CD14-positive monocyte (primary cell): ENCODE results near the gene TRIM42. TPM values are rescaled to one million over a fixed set of nuclear protein-coding genes. Genes with fewer than 3 reads are reported as not detected.

Experiments used
- DNase-seq, 3 donors: peaks; one replicate each; pipeline ENCODE4 v3.0.0-alpha.2; 2011 to 2022
- H2AFZ ChIP-seq: 2 replicates; pipeline ENCODE4 v1.6.0; 2012; ENCODE audit warnings: mild to moderate bottlenecking, low read depth, low read length, inconsistent platforms; ENCODE audit not compliant: insufficient read depth, poor library complexity, severe bottlenecking
- H3K27ac ChIP-seq, 2 donors: 1 replicate in 1 of 2; 2 replicates in 1 of 2; pipeline ENCODE4 v1.5.1; 2012 to 2013; ENCODE audit warnings: low read length in 2 of 2, control low read depth in 1 of 2, inconsistent platforms in 1 of 2, low read depth in 1 of 2, mild to moderate bottlenecking in 1 of 2
- H3K27me3 ChIP-seq, 2 donors: one replicate each; pipeline versions ENCODE4 v1.6.0 to v1.6.1; 2011 to 2013; ENCODE audit warnings: low read length in 2 of 2; ENCODE audit not compliant: control insufficient read depth in 2 of 2, insufficient read depth in 2 of 2
- H3K36me3 ChIP-seq, 2 donors: replicated peaks in 1 of 2; 1 replicate in 1 of 2; 2 replicates in 1 of 2; pipeline versions ENCODE4 v1.5.1 to v1.6.1; 2012 to 2013; ENCODE audit warnings: low read length in 2 of 2, control low read depth in 1 of 2, inconsistent platforms in 1 of 2, mild to moderate bottlenecking in 1 of 2; ENCODE audit not compliant: insufficient read depth in 2 of 2, control insufficient read depth in 1 of 2
- H3K4me1 ChIP-seq, 2 donors: 1 replicate in 1 of 2; 2 replicates in 1 of 2; pipeline versions ENCODE4 v1.5.1 to v1.6.1; 2012 to 2013; ENCODE audit warnings: low read length in 2 of 2, control low read depth in 1 of 2, inconsistent platforms in 1 of 2, mild to moderate bottlenecking in 1 of 2, moderate library complexity in 1 of 2; ENCODE audit not compliant: insufficient read depth in 2 of 2, control insufficient read depth in 1 of 2
- H3K4me2 ChIP-seq: replicated peaks from 2 replicates; pipeline ENCODE3; 2012; ENCODE audit warnings: low read length, moderate library complexity, mild to moderate bottlenecking; ENCODE audit not compliant: poor library complexity, severe bottlenecking; ENCODE audit errors: extremely low read depth
- H3K4me3 ChIP-seq, 3 experiments: fragments of 200-600 bp in 1 of 3; sonication (generic) in 1 of 3; replicated peaks in 1 of 3; 1 replicate in 2 of 3; 2 replicates in 1 of 3; pipeline ENCODE4 v1.5.1; 2011 to 2013; ENCODE audit warnings: low read length in 3 of 3, mild to moderate bottlenecking in 3 of 3, control low read depth in 2 of 3, low read depth in 2 of 3, inconsistent platforms in 1 of 3, moderate library complexity in 1 of 3
- H3K79me2 ChIP-seq: 2 replicates; pipeline ENCODE4 v1.6.0; 2012; ENCODE audit warnings: mild to moderate bottlenecking, control low read depth, inconsistent platforms, low read length, moderate library complexity; ENCODE audit not compliant: insufficient read depth
- H3K9ac ChIP-seq: 2 replicates; pipeline ENCODE4 v1.6.0; 2017; ENCODE audit warnings: low read length, mild to moderate bottlenecking; ENCODE audit not compliant: insufficient read depth, poor library complexity, severe bottlenecking
- H3K9me3 ChIP-seq, 2 donors: replicated peaks in 1 of 2; 1 replicate in 1 of 2; 2 replicates in 1 of 2; pipeline versions ENCODE4 v1.5.1 to v1.6.1; 2012 to 2013; ENCODE audit warnings: low read length in 2 of 2, control low read depth in 1 of 2; ENCODE audit not compliant: control insufficient read depth in 1 of 2, insufficient read depth in 1 of 2
- H4K20me1 ChIP-seq: 2 replicates; pipeline ENCODE4 v1.6.0; 2012; ENCODE audit warnings: mild to moderate bottlenecking, low read length, control low read depth, moderate library complexity; ENCODE audit not compliant: insufficient read depth
- H3K27ac Mint-ChIP-seq, 7 donors: one replicate each; pipeline ENCODE4 v1.8.0; 2020; ENCODE audit warnings: mild to moderate bottlenecking in 7 of 7, mixed read lengths in 7 of 7, moderate library complexity in 6 of 7, inconsistent platforms in 2 of 7
- H3K27me3 Mint-ChIP-seq, 3 donors: one replicate each; pipeline ENCODE4 v1.8.0; 2021 to 2022; ENCODE audit warnings: low read depth in 3 of 3, mild to moderate bottlenecking in 3 of 3, mixed read lengths in 3 of 3, moderate library complexity in 3 of 3, inconsistent platforms in 1 of 3
- H3K36me3 Mint-ChIP-seq, 2 donors: one replicate each; pipeline ENCODE4 v1.8.0; 2020; ENCODE audit warnings: mixed read lengths in 2 of 2, inconsistent platforms in 1 of 2, mild to moderate bottlenecking in 1 of 2
- H3K4me1 Mint-ChIP-seq: one replicate; pipeline ENCODE4 v1.8.0; 2020; ENCODE audit warnings: mild to moderate bottlenecking, mixed read lengths
- H3K4me3 Mint-ChIP-seq, 2 donors: one replicate each; pipeline ENCODE4 v1.8.0; 2020; ENCODE audit warnings: mild to moderate bottlenecking in 2 of 2, mixed read lengths in 2 of 2, moderate library complexity in 1 of 2
- H3K9me3 Mint-ChIP-seq, 7 donors: one replicate each; pipeline ENCODE4 v1.8.0; 2020 to 2022; ENCODE audit warnings: mixed read lengths in 7 of 7, mild to moderate bottlenecking in 6 of 7, moderate library complexity in 6 of 7, inconsistent platforms in 2 of 7
- CTCF ChIP-seq: fragments of 200-600 bp; IDR thresholded peaks from one replicate; pipeline ENCODE4 v1.8.0; 2022; ENCODE audit warnings: antibody characterized with exemption, mild to moderate bottlenecking
- WGBS: methylation state at CpG from one replicate; pipeline ENCODE4 v1.1.5; 2013; ENCODE audit warnings: missing lambda C conversion rate; ENCODE audit not compliant: insufficient coverage; 5-methylcytosine and 5-hydroxymethylcytosine counted together
- intact Hi-C, 2 donors: fragments of 100-400 bp; cut with micrococcal nuclease; formaldehyde crosslinking; loops; one replicate each; pipeline versions ENCODE4 v1.15.0 to v1.15.1; 2023
- polyA plus RNA-seq, 3 donors: library from polyadenylated mRNA; depleted of rRNA in 1 of 3; unstranded in 2 of 3; stranded (reverse) in 1 of 3; fragments of 300-500 nt in 2 of 3; fragments of >200 nt in 1 of 3; fragmentation: Illumina TruSeq in 2 of 3; gene quantifications; 1 replicate in 2 of 3; 2 replicates in 1 of 3; pipeline ENCODE4 v1.2.3, GENCODE V29; 2012 to 2021

TRIM42 gene
- polyA plus RNA-seq, 3 donors, result not detected

- WGBS, result no CpG with 5 or more reads among the region's 2 CpGs
- Histone ChIP-seq H3K36me3 (no peaks in the 10 kb centered on the region), H3K9ac (no peak overlapping the region), H2AFZ (no peak overlapping the region), H3K4me2 (no peak overlapping the region), H3K9me3 (peaks cover 0 to 7% of the 10 kb centered on the region in 2 donors), H3K4me3 (no peak overlapping the region), H3K4me1 (peaks cover 0 to 6% of the 10 kb centered on the region in 2 donors), H3K79me2 (no peaks in the 10 kb centered on the region), H3K27ac (no peak overlapping the region), H3K27me3 (peaks cover 0 to 3% of the 10 kb centered on the region in 2 donors), H4K20me1 (no peaks in the 10 kb centered on the region)
- no peak for DNase-seq
- Mint-ChIP-seq H3K36me3 (no peaks in the 10 kb centered on the region), H3K9me3 (peaks cover 0 to 11% (median 3%) of the 10 kb centered on the region in 7 donors), H3K27ac (no peak overlapping the region), H3K27me3 (peaks cover 0 to 5% (median 2%) of the 10 kb centered on the region in 3 donors), H3K4me1 (peaks cover 7% of the 10 kb centered on the region), H3K4me3 (no peak overlapping the region)
- TF ChIP-seq CTCF, result no peak
- intact Hi-C loops, result no loop called here
These were observed 31.0 kb downstream of the TRIM42 start for GRCh38 chr3:140708815-140709214.

GRCh38 chr3:140709751-140710150 lies 31.9 kb downstream of the TRIM42 start:
- peaks cover 17% of the 10 kb centered on the region for H3K4me1 Mint-ChIP-seq
- Histone ChIP-seq H3K9me3 (peaks cover 0 to 10% of the 10 kb centered on the region in 2 donors), H3K4me1 (peaks cover 4 to 13% of the 10 kb centered on the region in 2 donors), H3K4me3 (no peak overlapping the region), H3K27ac (no peak overlapping the region), H2AFZ (no peak overlapping the region), H3K9ac (no peak overlapping the region), H4K20me1 (no peaks in the 10 kb centered on the region), H3K36me3 (no peaks in the 10 kb centered on the region), H3K27me3 (peaks cover 0 to 3% of the 10 kb centered on the region in 2 donors), H3K79me2 (no peaks in the 10 kb centered on the region), H3K4me2 (no peak overlapping the region)
- TF ChIP-seq CTCF, result no peak
- DNase-seq, result no peak
- intact Hi-C loops, result no loop called here
- peaks cover 0 to 9% (median 2%) of the 10 kb centered on the region in 7 donors for H3K9me3 Mint-ChIP-seq
- peaks cover 0 to 3% (median 2%) of the 10 kb centered on the region in 3 donors for H3K27me3 Mint-ChIP-seq
- H3K36me3 Mint-ChIP-seq, result no peaks in the 10 kb centered on the region
- H3K4me3 Mint-ChIP-seq, result no peak overlapping the region
- H3K27ac Mint-ChIP-seq, result no peak overlapping the region
